ENCODE measurements around the gene FAM117B.
A peak's percentile ranks its signal among the peaks of the same experiment; 100 is the strongest.
"Not testable (repeated sequence)": the region's sequence is repeated elsewhere in the genome, so short reads cannot be mapped to it uniquely, and the experiment has no call there.

Gene FAM117B

GRCh38 chr2:202705446-202706020, 70.8 kb downstream of the FAM117B start:
- DNase-seq = no peak

DNA sequence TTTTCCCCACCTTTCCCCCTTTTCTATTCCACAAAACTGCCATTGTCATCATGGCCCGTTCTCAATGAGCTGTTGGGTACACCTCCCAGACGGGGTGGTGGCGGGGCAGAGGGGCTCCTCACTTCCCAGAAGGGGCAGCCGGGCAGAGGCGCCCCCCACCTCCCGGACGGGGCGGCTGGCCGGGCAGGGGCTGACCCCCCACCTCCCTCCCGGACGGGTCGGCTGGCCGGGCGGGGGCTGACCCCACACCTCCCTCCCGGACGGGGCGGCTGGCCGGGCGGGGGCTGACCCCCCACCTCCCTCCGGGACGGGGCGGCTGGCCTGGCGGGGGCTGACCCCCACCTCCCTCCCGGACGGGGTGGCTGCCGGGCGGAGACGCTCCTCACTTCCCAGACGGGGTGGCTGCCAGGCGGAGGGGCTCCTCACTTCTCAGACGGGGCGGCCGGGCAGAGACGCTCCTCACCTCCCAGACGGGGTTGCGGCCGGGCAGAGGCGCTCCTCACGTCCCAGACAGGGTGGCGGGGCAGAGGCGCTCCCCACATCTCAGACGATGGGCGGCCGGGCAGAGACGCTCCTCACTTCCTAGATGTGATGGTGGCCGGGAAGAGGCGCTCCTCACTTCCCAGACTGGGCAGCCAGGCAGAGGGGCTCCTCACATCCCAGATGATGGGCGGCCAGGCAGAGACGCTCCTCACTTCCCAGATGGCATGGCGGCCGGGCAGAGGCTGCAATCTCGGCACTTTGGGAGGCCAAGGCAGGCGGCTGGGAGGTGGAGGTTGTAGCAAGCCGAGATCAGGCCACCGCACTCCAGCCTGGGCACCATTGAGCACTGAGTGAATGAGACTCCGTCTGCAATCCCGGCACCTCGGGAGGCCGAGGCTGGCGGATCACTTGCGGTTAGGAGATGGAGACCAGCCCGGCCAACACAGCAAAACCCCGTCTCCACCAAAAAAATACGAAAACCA, 80.5 kb downstream of the FAM117B start:
- not testable (repeated sequence) for DNase-seq

DNA sequence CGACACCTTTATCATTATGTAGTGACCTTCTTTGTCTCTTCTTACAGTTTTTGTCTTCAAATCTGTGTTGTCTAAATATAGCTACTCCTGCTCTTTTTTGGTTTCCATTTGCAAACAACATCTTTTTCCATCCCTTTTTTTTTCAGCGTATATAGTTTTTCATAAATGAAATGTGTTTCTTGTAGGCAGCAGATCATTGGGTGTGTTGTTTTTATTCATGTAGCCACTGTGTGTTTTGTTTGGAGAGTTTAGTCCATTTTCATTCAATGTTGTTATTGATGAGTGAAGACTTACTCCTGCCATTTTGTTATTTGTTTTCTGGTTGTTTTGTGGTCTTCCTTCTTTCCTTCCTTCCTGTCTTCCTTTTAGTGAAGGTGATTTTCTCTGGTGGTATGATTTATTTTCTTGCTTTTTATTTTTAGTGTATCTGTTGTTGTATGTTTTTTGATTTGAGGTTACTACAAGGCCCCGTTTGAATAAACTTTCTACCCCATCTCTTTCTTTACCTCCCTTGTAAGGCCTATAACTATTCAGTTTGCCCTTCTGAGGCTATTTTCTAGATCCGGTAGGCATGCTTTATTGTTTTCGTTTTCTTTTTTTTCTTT, 81.4 kb downstream of the FAM117B start:
- no peak for DNase-seq

DNA sequence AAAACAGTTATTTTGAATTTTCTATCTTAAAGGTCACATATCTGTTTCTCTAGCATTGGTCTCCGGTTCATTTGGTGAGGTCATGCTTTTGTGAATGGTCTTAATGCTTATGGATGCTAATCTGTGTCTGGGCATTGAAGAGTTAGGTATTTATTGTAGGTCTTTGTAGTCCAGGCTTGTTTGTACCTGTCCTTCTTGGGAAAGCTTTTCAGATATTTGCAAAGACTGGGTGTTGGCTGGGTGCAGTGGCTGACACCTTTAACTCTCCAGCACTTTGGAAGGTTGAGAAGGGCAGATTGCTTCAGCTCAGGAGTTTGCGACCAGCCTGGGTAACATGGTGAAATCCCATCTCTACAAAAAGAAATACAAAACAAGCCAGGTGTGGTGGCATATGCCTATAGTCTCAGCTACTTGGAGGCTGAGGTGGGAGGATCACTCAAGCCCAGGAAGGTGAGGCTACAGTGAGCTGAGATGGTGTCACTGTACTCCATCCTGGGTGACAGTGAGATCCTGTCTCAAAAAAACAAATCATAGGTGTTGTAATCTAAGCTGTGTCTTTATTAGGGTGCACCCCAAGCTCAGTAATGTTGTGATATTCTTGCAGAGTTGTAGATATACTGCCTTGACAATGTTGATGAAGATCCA, 82.3 kb downstream of the FAM117B start:
- DNase-seq = no peak

GRCh38 chr2:202717598-202718310, 83.0 kb downstream of the FAM117B start:
- no peak for DNase-seq

DNA sequence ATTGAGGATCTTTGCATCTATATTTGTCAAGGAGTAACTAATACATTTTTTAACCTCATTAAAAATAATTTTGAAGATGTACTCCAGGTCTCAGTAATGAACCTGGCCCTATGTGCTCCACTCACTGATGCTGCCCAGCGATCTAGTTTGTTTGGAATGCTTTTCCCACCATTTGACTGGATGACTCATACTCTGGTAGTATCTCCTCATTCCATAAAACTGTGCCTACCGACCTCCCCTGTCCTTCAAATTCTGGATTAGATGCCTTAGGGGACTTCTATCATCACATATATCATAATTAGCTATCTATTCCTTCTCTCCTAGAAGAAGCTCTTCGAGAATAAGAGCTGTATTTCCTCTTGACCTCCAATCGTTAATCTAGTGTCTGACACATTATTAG, 83.8 kb downstream of the FAM117B start:
- DNase-seq = no peak

- no peak for DNase-seq
These were observed 85.5 kb downstream of the FAM117B start for GRCh38 chr2:202720226-202720625.

- no peak for DNase-seq
These were observed 86.9 kb downstream of the FAM117B start for GRCh38 chr2:202721621-202722020.

DNA sequence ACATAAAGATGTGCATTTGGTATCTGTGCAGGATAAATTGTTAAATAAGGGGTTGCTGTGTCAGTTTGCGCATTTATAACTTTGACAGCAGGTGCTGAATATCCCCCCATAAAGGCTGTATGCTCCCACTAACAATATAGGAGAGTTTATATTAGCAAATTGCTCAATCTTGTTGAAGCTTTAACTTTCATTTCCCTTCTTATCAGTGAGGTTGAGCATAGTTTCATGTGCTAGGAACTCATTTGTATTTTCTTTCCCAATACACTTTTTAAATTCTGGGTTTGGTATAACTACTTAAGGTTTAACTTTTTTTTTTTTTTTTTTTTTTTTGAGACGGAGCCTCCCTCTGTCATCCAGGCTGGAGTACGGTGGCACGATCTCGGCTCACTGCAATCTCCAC, 89.0 kb downstream of the FAM117B start:
- no peak for DNase-seq

DNA sequence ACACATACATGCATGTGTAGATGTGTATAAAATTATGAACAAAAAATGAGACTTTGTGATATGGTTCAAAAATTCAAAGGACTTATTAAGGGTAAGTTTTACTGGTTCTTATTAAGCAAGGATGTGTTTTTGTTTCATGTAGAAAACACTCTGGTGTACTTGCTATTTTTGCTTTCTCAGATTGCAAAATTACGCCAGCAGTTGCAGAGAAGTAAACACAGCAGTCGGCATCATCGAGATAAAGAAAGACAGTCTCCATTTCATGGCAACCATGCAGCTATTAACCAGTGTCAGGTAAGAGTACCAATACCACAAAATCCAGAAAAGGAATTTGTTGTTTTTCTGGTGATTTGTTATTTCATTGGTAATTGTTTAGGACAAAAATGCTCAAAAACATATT, 91.3 kb downstream of the FAM117B start:
- DNase-seq = no peak

DNA sequence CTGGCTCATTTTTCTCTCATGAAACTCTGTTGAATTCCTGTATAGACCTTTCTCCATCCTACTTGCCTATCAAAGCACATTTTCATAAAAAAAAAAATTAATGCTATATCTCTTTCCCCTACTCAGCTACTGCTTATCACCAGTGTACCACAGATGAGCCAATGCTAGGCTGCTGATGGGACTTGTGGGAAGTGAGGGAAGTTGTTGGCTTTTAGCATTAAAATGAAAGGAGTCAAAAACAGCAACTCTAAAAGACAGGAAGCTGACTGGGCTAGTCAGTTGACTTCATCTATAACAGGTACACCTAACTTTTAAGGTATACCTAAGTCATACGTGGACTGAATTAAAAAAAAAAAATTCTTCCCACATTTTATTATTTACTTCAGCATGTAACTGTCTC, 102.1 kb downstream of the FAM117B start:
- no peak for DNase-seq

DNA sequence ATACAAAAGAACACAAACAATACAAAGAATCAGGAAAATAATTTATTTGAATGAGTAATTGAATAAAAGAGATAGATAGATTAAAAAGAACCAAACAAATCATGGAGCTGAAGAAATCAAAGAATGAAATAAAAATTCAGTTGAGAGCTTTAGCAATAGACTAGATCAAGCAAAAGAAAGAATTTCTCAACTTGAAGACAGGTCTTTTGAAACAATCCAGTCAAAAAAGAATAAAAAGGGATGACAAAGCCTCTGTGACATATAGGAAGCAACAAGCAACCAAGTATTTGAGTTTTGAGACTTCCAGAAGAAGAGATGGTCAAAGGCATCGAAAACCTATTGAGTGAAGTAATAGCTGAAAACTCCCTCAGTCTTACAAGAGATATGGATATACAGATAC, 108.8 kb downstream of the FAM117B start:
- no peak for DNase-seq

DNA sequence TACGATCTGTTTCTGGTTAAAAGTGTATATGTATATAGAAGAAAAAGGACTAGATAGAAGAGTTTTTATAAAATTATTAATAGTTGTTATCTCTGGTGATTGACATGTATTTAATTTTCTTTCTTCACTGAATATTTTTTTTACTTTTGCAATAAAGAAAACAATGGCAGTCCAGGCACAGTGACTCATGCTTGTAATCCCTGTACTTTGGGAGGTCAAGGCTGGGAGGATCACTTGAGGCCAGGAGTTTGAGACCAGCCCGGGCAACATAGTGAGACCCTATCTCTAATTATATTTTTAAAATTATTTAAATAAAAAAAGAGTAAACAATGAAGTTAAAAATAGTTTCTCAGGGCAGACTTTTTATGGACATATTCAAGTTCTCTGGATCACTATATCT, 114.7 kb downstream of the FAM117B start:
- no peak for DNase-seq

GRCh38 chr2:202750763-202751427, 116.1 kb downstream of the FAM117B start:
- no peak for DNase-seq

DNA sequence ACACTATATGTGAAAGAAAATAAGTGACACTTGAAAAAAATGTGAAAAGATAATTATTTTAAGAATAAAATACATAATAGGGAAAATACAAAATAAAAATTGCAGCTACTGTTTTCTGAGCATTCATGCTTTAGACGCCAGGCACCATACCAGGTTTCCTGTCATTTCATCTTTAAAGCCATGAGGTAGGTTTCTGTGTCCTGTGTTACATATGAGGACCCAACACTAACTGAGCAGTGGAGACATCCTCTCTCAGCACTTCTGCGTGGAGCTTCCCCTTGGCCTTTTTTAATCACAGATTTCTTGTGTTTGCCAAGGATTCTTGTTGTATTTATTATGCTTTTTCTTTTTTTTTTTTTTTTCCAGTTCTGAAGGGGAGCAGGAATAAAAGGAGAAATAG, 117.3 kb downstream of the FAM117B start:
- DNase-seq = no peak

GRCh38 chr2:202754936-202755335, 120.2 kb downstream of the FAM117B start:
- no peak for DNase-seq

GRCh38 chr2:202756598-202756997, 121.8 kb downstream of the FAM117B start:
- DNase-seq = no peak

DNA sequence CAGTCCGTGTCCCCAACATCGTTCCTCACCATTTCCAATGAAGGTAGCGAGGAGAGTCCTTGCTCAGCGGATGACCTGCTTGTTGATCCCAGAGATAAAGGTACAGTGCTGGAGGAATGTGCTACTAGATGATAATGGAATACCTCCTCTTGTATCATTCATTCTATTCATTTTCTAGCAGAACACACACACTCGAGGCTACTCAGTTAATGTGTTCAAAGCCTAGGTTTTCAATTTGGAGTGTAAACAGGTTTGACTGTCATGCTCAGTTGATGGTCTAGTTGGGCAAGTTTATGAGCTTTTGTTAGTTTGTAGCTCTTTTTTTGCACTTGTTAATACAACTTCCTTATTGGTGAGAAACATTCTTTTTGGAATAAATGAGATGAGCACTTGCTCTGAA, 122.6 kb downstream of the FAM117B start:
- DNase-seq = no peak

DNA sequence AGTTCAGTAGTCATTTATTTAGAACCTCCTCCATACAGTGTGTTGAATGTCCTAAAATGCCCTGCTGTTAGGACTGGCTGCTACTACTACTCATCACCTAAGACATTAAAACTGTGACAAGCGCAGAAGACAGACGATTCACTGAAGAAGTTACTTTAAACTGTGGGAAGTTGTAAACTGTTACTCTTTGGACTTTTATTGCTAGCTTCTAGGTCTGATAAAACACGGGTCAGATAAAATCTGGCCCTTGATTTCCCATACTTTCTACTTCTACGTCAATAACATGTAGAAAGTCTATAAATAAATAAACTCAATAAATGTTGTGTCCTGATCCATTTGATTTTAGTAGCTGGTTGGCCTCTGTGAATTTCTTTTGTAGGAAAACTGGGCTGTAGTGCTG, 123.4 kb downstream of the FAM117B start:
- no peak for DNase-seq

DNA sequence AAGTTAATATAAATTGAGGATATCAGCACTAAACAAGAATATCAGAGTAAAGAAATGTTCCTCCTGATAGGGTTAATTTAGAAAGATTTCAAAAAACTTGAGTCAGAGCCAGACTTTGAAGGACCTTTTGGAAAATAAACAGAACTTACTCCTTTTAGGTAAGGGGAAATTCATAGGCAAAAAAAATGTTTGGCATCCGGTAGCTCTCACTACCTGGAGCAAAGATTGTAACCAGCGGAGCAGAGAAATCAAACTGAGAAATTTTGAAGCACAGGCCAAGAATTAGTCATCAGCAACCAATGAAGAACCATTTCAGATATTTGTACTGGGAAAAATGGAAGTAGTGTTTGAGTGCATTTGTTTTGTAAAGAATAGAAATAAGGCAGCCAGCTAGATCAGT, 123.8 kb downstream of the FAM117B start:
- DNase-seq = no peak

DNA sequence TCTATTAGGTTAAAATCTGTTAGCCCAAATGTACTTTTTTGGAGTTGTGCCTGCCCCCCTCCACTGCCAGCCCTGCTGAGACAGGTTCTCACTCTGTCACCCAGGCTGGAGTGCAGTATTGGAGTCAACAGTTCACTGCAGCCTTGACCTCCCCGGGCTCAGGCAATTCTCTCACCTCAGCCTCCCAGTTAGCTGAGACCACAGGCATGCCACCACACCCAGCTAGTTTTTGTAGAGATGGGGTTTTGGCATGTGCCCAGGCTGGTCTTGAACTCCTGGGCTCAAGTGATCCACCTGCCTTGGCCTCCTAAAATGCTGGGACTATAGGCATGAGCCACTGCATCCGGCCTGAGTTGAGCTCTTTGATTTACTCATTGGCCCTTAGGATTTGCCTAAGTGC, 126.1 kb downstream of the FAM117B start:
- no peak for DNase-seq

DNA sequence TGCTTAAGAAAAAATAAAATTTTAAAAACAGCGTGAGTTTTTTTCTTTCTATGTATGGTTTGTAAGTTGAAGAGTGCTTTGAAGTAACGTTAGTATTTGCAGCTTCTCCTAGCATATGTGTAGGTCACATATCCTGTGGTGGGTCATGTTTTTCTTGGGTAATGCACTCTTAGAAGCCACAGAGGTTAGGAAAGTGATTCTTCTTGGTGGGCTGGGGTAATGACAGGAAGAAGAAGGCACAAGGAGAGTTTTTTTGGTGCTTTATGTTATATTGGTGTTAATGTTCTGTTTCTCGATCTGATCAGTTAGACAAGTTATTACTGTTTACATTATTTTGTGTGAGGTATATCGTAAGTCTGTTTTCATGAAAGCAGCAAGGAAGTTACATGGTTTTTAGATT, 127.8 kb downstream of the FAM117B start:
- peak; percentile 75 to 80 for DNase-seq

Data from Kasumi-1 (cell line).